GM08714 (cell line): ENCODE measurements around the gene UBE2D2.

Experiments used
- H3K4me3 ChIP-seq: fragments of 200-500 bp; sonication (Bioruptor generic); 2 replicates; pipeline ENCODE4 v1.5.1; 2014; ENCODE audit warnings: mild to moderate bottlenecking, low read length, inconsistent platforms
- ZNF274 ChIP-seq: IDR thresholded peaks from 2 replicates; pipeline ENCODE4 v1.6.1; 2012; ENCODE audit warnings: mild to moderate bottlenecking, low read depth, low read length

The UBE2D2 gene

DNA sequence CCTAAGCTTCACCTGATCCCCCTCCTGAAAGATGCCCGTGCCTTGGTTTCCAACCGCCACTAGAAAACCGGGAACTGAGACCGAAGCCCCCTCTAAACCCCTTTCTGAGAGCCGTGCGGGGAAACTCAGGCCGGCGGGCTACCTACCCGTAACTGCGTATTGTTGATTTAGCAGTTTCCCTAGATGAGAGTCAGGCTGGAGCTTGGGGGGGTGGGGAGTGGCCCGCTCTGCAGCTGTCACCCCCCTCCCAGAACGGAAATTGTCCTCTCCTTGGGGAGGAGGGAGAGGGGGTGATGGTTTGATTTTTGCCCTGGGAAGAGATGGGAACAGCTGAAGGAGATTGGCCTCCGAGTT lies 89.5 kb downstream of the UBE2D2 start:
- H3K4me3 ChIP-seq: peak overlapping the region; percentile 84
- TF ChIP-seq ZNF274: no peak

DNA sequence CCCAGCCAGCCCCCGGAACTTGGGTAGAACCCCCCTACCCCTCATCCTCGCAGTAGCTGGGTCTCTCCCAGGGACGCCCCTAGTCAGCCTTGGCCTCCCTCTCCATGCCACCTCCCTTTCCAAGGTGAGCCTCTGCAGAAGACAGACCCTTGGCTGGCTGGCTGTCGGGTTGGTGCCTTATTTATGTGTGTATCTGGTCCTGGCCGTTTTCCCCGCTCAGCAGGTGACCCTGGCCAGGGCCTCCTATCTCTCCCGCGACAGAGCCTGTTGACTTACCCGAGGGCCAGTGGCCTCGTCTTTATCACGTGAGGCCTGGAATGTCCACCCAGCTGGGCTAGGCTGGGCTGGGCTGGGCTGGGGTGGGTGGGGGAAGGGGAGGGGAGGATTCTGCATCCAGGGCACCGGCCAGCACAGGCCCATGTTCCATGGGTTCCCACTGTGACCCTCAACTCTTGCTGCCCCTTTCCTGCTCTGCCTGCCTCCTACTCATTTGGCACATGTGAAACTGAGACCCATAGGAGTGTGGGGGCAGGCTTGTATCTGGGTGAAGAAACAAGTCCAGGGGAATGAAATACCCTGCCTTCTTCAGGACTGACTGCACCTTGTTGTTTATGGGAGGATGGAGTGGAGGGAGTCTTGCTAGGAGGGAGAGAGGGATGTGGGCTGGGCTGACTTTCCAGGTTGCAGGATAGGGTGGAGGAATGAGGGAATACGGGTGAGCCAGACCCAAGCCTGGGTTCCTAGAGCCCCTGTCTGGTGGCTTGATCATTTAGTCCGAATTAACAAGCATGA lies 90.1 kb downstream of the UBE2D2 start:
- peak overlapping the region; percentile 84 for H3K4me3 ChIP-seq
- no peak for TF ChIP-seq ZNF274

DNA sequence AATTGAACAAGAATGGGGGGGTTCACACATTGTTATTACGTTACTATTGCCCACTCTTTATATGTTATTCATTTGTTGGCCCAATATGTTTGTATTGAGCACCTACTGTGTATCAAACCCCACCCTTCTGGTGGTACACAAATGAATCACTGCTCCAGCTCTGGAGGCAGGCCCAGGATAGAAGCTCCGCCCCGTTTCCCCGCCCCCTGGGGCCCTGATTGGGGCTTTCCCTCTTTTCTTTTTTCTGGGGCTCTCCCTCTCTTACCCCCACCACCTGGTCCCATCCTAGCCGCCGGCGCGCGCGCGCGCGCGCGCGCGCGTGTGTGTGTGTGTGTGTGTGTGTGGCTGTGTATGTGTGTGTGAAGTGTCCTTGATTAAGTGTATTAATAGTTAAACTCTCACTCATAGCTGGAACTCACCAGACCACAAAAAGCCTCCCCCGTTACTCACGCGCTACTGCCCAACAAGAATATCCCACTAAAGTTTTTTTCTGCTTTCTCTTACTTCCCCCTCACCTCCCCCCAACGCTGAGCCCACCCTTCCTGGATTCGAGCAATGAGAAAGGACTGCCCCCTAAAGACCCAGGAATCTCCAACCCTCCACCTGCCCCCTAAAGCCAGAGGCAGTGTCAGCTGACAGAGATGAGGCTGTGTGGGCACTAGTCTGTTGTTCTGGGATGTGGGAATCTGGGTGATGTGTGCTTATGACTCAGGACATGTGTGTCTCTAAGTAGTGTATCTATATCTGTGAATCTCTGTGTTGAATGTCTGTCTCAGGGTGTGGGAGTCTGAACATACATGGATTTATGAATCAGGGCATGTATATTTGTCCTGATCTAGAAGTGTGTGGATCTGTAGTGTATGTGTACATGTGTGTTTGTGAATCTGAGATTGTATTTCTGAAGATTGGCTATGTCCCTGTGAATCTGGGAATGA lies 91.0 kb downstream of the UBE2D2 start:
- peak overlapping the region; percentile 84; the same call in 1 of the 2 replicates for H3K4me3 ChIP-seq
- TF ChIP-seq ZNF274: no peak

DNA sequence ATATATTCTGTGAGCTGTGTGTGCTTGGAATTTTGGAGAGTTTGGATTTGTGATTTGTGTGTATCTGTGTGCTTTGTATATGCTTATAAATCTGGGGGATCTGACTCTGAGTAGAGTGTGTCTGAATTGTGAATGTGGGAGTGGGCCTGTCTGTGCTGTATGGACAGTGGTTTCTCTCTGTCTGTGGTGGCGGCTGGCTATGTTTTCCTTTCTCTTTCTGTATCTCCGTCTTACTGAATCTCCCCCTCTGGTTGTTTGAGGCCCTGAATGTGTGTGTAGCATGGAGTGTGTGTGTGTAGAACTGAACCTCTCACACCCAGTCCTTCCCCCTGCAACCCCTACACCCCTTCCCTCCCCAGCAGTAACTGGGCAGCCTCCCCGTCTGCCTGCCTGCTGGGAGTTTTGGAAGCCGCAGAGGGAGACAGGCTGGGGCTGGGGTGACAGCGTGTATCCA lies 91.7 kb downstream of the UBE2D2 start:
- H3K4me3 ChIP-seq: peak overlapping the region; percentile 27; the same call in 1 of the 2 replicates
- no peak for TF ChIP-seq ZNF274

DNA sequence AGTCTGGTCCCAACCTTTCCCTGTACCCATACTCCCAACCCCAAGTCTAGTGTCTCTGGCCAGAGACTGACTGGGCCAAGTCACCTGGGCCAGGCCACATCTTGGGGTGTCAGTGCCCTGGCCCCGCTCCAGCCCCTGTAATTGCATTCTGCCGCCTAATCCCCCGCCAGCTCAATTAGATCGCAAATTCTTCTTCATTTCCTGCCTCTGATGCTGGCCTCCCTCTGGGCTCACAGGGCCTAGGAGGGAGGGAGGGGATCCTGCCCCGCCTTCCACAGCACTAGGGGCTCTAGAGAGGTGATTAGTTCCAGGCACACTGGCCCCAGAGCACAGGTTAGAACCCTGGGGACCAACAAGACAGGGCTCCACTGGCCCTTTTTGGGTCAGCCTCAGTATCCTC lies 92.5 kb downstream of the UBE2D2 start:
- no peak for TF ChIP-seq ZNF274
- peak overlapping the region; percentile 27; the same call in 1 of the 2 replicates for H3K4me3 ChIP-seq

DNA sequence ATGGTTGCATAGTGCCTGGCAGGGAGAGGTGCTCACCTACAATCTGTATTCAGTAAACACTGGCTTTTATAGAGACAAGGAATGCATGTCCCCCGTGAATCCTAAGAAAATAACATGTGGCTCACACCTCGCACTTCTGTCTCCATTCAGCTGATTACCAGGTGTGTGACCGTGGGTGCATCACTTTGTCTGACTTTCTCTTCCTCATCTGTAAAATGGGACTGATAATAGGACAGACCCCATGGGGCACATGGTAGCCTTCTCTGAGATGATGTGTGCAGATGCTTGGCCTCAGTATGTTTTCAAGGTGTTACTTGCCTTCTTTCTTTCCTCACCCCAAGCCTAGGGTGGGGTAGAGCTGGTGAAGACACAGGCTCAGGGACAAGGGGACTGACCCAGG lies 93.3 kb downstream of the UBE2D2 start:
- H3K4me3 ChIP-seq: no peak overlapping the region; the same call in 1 of the 2 replicates
- TF ChIP-seq ZNF274: no peak

DNA sequence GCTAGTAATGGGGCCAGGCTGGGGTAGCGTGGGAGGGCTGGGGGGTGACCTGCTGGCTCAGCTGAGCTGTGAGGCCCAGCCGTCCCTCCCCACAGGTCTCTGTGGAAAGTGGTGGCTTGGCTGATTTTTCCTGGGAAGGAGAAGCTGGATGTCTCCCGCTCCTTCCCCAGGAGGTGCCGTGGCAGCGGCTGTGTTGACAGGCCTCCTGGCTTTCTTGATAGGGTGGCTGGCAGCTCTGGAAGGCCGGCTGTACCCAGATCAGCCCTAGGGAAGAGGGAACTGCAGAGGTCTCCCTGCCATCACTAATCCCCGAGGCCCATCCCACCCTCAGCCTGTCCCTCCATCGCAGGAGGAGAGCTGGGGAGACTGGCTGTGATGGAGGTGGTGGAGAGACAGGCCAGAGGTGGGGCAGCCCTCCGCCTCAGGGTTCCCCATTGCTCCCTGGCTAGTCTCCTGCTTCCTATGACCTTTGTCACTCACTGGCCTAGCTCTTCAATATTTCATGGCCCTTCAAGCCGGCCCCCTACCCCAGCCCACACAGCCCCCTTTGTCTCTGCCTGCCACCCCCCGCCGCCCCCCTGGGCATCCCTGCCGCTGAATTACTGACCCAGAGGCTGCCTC lies 93.8 kb downstream of the UBE2D2 start:
- no peak overlapping the region for H3K4me3 ChIP-seq

DNA sequence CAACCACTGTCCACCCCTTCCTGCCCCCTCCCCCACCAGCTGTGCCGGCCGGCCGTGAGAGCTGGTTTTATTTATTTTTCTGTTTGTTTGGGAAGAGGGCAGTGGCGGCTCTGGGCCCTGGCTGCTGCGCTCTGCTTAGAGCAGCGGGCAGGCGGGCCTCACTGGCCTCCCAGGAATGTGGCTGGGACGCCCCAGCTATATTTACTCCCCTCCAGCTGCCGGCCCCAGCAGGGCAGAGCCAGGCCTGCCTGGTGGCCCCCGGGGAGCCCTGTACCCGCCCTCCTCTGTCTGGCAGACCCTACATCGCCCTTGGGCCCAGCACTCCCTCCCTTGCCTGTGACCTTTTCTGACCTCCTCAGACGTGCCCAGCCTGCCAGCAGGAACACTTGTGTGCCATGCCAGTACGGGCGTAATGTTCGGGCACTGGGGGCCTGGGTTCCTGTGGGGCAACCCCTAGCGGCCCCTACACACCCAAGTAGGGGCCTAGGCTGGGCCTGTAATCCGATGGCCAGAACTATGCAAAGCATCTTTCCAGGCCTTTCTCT lies 94.7 kb downstream of the UBE2D2 start:
- H3K4me3 ChIP-seq: no peak overlapping the region

More for the DNA sequence above, 93.8 kb downstream of the UBE2D2 start:
- no peak for TF ChIP-seq ZNF274

DNA sequence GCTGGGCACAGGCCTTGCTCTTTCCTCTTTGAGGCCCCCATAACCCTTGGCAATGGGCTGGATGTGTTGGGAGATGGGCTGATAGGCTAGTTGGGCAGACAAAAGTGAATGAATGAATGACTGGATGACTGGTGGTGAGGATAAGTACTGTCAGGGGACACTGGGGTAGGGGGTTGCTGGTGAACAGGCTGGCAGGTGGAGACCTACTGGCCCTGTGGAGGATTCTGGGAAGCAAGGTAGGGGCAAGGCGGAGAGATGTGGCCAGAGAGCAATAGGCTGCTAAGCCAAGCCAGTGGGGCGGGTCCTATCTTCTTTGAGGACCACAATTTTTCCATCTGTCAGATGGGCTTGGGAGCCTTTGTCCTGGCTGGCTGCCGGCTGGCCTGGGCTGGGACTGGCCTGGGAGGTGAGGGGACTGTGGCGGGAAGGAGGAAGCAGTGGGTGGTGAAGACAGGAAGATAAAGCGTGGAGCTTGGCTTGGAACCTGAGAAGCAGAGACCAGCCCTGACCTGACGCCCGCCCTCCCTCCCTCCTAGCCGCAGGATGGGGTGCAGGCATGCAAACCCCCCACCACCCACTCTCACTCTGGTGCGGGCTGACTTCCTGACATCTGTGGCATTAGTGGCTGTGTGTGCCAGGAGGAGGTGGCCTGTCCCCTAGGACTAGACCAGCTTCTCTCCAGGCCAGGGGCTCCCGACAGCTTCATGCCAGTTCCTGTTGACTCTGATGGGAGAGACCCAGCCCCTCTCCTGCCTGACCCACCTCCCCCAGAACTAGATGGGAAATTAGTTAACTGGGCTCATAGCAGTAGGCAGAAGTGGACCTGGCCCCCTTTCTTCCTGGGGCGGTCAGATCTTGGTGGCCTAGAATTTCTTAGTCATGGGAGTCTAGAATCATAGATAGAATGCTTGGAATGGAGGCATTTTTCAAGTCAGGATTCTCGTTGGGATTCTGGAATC lies 96.5 kb downstream of the UBE2D2 start:
- peak overlapping the region; percentile 7; the same call in 1 of the 2 replicates for H3K4me3 ChIP-seq
- no peak for TF ChIP-seq ZNF274

More for the DNA sequence above, 94.7 kb downstream of the UBE2D2 start:
- TF ChIP-seq ZNF274: no peak

DNA sequence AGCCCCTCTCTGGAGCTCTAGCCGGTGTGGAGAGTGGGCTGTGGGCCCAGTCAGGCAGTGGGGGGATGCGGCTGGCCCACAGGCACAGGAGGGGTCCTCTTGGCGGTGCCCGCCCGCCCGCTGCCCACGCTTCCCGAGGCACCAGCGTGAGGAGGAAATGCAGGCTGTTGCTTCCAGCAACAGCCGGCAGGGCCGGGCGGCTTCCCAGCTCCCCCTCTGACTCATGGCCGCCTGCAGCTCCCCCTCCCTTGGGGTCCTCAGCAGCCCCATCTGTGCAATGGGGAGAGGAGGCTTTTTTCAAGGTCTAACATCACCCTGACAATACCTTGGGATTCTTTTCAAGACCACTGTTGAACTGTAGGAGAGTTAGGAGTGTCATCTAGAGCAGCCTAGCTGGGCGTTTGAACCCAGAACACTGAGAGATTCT lies 97.4 kb downstream of the UBE2D2 start:
- TF ChIP-seq ZNF274: no peak
- peak overlapping the region; percentile 14; the same call in 1 of the 2 replicates for H3K4me3 ChIP-seq

DNA sequence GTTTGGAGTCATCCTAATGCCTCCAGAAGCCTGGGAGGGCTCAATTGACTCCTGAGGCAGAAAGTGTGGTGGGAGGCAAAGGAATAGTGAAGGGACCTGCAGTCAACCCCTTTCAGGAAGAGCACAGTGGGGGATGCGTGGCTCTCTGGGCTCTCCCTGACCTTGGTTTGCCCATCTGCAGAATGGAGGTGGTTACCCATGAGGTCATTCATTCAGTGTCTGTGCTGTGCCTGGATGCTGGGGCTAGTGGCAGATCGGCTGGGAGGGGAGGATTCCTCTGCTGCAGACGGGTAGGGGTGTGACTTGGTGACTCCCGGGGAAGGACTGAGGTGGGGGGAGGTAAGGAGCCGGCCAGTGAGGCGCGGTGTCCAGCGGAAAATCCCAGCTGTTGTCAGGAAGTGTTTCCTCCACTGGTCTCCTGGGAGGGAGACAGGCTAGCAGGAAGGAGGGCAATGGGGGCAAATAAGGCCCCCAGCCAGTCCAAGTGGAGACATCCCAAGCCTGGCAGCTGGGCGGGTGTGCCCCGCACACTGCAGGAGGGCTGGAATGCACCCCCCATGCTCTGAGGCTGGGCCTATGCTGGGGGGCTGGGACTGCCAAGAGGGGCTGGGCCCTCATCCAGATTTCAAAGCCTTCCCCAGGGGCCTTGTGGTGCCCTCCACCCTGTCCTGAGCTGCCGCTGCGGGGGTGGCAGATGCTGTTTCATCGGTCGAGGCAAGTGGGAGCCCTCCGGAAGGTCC lies 98.0 kb downstream of the UBE2D2 start:
- TF ChIP-seq ZNF274: no peak
- H3K4me3 ChIP-seq: peak overlapping the region; percentile 17; the same call in 1 of the 2 replicates

DNA sequence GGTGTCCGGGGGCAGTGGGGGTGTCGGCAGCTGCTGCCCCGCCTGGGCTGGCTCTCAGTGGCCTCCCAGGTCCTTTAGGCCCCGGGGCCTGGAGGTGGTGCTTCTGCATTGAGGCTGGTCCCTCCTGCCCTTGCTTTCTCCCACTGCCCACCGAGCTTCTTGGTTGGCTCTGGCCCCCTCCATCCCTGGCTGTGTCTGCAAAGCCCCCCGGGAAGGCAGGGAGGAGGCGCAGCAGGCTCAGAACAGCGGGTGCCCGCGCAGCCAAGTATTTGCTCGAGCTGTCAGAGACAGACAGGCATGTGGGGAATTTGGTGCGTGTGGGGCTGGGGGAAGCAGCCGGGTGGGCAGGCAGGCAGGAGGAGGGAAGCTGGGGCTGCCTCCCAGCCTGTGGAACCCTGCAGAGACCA lies 98.6 kb downstream of the UBE2D2 start:
- peak overlapping the region; percentile 17; the same call in 1 of the 2 replicates for H3K4me3 ChIP-seq
- no peak for TF ChIP-seq ZNF274
